NCI-H187 treated with DMSO at 0.1 percent for 48 hours (cell line): ENCODE results near the gene AMZ1.
"Not testable (repeated sequence)": the region's sequence is repeated elsewhere in the genome, so short reads cannot be mapped to it uniquely, and the experiment has no call there.

Experiments used
- DNase-seq: peaks from one replicate; lab custom pipeline; 2025; lab: John Stamatoyannopoulos, UW

AMZ1 gene

DNA sequence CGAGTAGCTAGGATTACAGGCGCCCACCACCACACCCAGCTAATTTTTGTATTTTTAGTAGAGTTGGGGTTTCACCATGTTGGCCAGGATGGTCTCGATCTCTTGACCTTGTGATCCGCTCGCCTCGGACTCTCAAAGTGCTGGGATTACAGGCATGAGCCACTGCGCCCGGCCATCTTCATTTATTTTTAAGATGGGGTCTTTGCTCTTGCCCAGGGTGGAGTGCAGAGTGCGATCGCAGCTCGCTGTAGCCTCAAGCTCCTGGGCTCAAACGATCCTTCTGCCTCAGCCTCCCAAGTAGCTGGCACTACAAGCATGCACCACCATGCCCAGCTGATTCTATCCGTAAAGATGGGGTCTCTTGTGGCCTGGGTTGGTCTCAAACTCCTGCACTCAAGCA, 39.2 kb downstream of the AMZ1 start:
- not testable (repeated sequence) for DNase-seq

DNA sequence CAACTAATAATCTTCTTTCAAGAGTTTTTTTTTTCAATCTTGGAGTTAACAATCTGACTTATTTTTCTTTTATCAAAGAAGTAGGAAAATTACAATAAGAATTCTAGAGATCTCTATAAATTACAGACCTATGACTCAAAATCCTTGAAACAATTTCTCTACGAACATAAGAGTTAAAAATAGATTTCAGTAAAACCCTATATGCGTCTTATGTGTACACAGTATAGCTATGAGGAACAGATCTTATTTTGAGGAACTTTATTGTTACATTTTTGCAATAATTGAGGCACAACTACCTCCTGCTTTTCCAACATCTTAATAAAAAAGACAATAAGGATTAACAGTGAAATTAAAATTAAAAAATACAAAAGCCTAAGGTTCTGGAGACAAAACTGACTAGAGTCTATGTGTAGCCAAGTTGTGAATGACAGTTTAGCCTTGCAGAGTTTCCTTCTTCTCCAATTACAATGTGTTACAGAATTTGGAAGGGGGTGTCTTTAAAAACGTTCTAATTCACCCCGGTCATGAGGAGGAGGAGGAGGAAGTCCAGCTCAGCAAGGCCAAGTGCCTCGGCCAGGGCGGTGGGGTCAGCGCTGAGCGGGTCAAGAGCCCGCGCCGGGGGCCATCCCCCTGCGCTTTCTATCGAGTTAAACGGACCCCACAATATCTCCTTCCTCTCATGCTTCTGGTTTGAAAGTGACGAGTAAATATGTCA, 40.5 kb downstream of the AMZ1 start:
- no peak for DNase-seq

GRCh38 chr7:2729031-2729892, 41.3 kb downstream of the AMZ1 start:
- no peak for DNase-seq

DNA sequence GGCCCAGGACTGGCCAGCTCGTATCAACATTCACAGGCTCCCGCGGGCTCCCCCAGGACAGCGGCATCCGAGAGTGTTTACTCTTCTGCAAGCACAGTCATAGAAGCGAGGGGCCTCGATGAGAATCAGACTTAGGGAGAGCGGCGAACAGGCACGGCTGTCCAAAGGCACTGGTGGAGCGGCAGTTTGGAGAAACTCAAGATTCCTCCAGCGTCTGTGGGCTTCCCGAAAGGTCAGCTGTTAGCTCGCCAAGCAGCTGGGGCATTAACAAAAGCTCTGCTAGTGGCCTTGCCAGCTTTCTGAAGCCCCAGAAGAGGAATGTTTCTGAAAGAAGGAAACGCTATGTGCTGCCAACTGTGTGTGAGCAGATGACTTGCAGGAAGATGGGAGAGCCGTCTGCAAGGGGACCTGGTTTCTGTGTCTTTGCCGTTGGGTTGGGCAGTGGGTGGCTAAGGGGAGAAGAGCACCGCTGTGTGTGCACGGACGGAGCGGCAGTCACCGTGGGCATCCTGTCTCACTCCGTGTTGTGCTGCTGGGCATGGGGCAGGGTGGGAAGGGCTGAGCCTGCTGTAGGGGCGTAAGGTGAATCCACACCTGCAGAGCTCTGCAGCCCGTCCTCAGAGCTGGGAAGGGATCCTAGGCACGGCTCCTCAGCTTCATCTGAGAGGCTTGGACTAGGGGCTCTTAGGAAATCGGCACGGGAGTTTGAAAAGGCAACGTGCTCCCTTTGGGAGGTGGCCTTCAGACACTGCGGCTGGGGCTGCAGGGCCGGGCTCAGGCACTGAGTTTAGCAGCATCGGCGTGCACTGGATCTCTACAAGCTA, 42.1 kb downstream of the AMZ1 start:
- no peak for DNase-seq

DNA sequence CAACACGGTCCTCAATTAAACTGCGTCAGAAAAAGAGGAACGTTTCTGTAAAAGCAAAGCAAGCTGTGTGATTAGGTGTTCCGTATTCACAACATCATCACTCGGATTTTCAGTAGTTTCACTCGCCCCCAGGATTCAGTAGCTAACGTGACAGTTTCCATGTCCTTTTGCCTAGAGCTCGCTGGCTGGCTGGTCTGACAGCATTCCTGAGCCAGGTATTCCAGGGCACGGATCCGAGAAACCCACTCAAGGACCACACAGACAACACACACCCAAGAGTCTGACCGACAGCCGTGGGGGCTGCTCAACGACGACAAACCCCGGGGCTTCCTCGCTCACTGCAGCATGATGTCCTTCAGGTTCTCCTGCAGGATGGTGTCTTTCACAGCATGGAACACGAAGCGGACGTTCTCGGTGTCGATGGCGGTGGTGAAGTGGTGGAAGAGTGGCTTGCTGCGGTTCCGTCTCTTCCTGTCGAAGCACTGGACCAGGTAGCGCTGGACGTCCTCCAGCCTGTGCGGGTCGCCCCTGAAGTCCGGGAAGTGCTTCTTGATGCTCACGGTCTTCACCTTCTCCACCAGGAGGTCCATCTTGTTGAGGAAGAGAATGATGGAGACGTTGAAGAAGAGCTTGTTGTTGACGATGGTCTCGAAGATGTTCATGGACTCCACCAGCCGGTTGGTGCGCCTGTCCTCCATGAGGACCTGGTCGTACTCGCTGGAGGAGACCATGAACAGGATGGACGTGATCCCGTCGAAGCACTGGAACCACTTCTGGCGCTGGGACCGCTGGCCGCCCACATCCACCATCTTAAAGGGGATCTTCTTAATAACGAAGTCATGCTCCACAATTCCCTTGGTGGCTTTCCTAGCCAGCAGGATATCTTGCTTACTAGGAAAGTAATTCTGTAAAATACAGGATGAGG, 43.1 kb downstream of the AMZ1 start:
- DNase-seq = no peak

- DNase-seq = no peak
These were observed 44.4 kb downstream of the AMZ1 start for GRCh38 chr7:2732388-2732787.

- no peak for DNase-seq
These were observed 45.1 kb downstream of the AMZ1 start for GRCh38 chr7:2732959-2733584.

DNA sequence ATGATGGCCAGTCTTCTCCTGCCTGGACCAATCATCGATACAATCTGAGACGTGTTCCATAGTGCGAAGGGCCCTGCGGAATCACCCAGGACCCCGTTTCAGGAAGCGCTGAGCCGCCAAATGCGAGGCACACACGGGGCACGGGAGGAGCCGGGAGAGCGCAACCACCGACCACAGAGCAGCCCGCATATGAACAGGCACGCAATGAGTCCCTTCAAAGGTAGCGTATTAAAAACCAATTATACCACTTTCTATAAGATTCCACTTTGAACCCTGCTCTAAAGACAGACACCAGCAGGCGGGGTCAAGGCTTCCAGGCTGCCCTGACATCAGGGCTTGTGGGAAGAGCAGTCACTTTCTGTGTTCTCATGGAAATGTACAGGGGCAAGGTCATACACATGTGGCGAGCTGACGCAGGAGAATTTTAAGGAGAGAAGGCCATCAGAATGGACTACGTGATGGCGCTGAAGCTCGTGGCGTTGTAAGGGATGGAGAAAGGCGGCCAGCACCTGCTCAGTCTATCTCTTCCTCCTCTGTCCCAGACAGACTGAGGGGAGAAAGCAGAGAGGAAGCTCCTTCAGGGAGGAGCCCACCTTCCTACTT, 46.2 kb downstream of the AMZ1 start:
- no peak for DNase-seq

- no peak for DNase-seq
These were observed 47.0 kb downstream of the AMZ1 start for GRCh38 chr7:2734751-2735571.

- no peak for DNase-seq
These were observed 47.7 kb downstream of the AMZ1 start for GRCh38 chr7:2735744-2736143.

GRCh38 chr7:2736411-2736914, 48.5 kb downstream of the AMZ1 start:
- no peak for DNase-seq

- DNase-seq = not testable (repeated sequence)
These were observed 49.2 kb downstream of the AMZ1 start for GRCh38 chr7:2737005-2737743.

GRCh38 chr7:2737771-2738540, 50.0 kb downstream of the AMZ1 start:
- DNase-seq = no peak

- no peak for DNase-seq
These were observed 51.0 kb downstream of the AMZ1 start for GRCh38 chr7:2738766-2739549.

DNA sequence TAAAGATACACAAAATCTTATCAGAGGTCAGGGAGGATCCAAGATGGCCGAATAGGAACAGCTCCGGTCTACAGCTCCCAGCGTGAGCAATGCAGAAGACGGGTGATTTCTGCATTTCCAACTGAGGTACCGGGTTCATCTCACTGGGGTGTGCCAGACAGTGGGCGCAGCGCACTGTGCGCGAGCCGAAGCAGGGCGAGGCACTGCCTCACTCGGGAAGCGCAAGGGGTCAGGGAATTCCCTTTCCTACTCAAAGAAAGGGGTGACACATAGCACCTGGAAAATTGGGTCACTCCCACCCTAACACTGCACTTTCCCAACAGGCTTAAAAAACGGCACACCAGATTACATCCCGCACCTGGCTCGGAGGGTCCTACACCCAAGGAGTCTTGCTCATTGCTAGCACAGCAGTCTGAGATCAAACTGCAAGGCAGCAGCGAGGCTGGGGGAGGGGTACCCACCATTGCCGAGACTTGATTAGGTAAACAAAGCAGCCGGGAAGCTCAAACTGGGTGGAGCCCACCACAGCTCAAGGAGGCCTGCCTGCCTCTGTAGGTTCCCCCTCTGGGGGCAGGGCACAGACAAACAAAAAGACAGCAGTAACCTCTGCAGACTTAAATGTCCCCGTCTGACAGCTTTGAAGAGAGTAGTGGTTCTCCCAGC, 55.7 kb downstream of the AMZ1 start:
- DNase-seq = not testable (repeated sequence)

GRCh38 chr7:2748684-2749083, 60.7 kb downstream of the AMZ1 start:
- not testable (repeated sequence) for DNase-seq
